Esophagus muscularis mucosa (tissue), 3 donors: Measurements from ENCODE around the gene MRPL10.

ENCODE experiments used
- POLR2AphosphoS5 ChIP-seq, 2 donors: sonication (generic); formaldehyde crosslinking; IDR thresholded peaks; one replicate each; pipeline ENCODE4 v1.6.1; 2017; ENCODE audit warnings: antibody characterized with exemption in 2 of 2
- TF ChIP-seq, protein P1 (sequence below), 3 experiments: fragments of 200-600 bp in 2 of 3; fragments of 450-650 bp in 1 of 3; sonication (generic) in 2 of 3; IDR thresholded peaks; one replicate each; pipeline ENCODE4 v1.5.1; 2017 to 2019; ENCODE audit warnings: antibody characterized with exemption in 3 of 3, mild to moderate bottlenecking in 2 of 3, moderate library complexity in 1 of 3

DNA sequence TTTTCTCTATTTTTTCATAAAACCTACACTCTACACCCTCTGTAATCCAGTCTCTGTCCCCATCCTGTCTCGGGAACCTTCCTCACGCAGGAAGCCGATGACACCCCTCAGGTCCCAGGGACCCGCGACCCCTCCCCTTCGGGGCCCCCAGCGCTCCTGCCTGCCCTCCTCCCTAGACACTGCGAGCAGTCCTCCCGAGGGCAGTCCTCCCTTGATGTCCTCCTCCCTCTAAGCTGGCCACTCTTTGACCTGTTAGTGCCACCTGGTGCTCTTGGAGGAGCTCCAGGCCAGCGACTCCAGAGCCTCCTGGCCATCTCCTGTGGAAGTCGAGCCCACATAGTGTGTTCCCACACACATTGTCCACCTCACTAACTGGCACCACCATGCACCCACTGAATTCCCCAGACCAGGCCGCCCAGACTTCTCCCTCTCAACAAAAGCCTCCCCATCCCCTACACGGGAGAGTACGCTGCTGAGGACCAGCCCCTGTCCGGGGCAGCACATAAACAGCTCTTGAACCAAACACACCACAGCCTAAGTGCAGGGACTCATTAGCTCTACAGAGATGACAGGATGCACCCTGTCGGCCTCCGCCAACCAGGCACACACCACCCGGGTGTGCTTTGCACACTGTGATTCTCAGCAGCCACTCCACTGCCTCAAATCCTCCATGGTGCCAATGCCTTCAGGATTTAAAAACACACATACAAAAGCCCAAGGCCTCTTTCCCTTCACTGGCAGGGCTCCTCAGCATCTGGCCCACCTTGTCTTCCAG, 19.0 kb downstream of the MRPL10 start:
- no peak for TF ChIP-seq POLR2AphosphoS5 (IDR thresholded peaks at IDR 0.05)
- TF ChIP-seq, protein P1, sequence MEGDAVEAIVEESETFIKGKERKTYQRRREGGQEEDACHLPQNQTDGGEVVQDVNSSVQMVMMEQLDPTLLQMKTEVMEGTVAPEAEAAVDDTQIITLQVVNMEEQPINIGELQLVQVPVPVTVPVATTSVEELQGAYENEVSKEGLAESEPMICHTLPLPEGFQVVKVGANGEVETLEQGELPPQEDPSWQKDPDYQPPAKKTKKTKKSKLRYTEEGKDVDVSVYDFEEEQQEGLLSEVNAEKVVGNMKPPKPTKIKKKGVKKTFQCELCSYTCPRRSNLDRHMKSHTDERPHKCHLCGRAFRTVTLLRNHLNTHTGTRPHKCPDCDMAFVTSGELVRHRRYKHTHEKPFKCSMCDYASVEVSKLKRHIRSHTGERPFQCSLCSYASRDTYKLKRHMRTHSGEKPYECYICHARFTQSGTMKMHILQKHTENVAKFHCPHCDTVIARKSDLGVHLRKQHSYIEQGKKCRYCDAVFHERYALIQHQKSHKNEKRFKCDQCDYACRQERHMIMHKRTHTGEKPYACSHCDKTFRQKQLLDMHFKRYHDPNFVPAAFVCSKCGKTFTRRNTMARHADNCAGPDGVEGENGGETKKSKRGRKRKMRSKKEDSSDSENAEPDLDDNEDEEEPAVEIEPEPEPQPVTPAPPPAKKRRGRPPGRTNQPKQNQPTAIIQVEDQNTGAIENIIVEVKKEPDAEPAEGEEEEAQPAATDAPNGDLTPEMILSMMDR (IDR thresholded peaks at IDR 0.05) = no peak
